Testis (tissue), 2 donors: ENCODE data around the gene SYTL2.

ENCODE experiments used
- CTCF ChIP-seq, 3 experiments: fragments of 450-650 bp in 2 of 3; fragments of 200-600 bp in 1 of 3; sonication (generic) in 1 of 3; IDR thresholded peaks; one replicate each; pipeline ENCODE4 v1.5.1; 2016 to 2019; ENCODE audit warnings: antibody characterized with exemption in 3 of 3, mild to moderate bottlenecking in 2 of 3, moderate library complexity in 1 of 3
- POLR2A ChIP-seq: fragments of 450-650 bp; IDR thresholded peaks from one replicate; pipeline ENCODE4 v1.6.1; 2017; ENCODE audit warnings: antibody characterized with exemption, mild to moderate bottlenecking, moderate library complexity

DNA sequence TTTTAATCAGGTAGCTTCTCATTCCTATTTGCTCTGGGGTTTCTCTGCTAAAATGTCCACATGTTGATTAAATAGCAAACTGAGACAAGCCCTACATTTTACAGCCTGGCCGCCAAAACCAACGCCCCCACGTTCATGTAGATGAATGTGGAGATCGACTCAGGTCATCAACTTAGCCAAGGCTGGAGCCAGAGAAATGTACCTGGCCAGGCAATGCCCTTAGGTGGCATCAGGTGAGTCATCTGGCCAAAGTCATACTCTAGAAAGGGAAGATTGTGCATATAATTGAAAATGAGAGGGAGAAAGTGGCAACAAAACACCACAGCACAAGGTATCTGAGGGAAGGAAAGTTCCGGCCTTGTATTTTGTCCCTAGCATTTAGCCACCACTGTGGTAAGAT is 87.9 kb downstream of the SYTL2 start:
- TF ChIP-seq CTCF (IDR thresholded peaks at IDR 0.05) (no peak), POLR2A (no peak)
